PC-9 (cell line): ENCODE results near the gene GCGR.

Source experiments
- CTCF ChIP-seq: fragments of 200-600 bp; sonication (generic); conservative IDR thresholded peaks from 2 replicates; pipeline ENCODE4 v1.6.1; 2017; ENCODE audit warnings: mixed run types, antibody characterized with exemption, mild to moderate bottlenecking, moderate library complexity
- EZH2 ChIP-seq: fragments of 200-600 bp; sonication (generic); IDR thresholded peaks from 2 replicates; pipeline ENCODE4 v1.8.0; 2017; ENCODE audit warnings: antibody characterized with exemption, low read depth

GRCh38 chr17:81812571-81813370, 8.8 kb downstream of the GCGR start:
- no peak for TF ChIP-seq CTCF
- TF ChIP-seq EZH2 = no peak
